NCI-H510A treated with DMSO at 0.1 percent for 48 hours (cell line): ENCODE data around the gene APLNR.

Experiments
- DNase-seq: peaks from one replicate; lab custom pipeline; 2025; lab: John Stamatoyannopoulos, UW

Gene APLNR

GRCh38 chr11:57217053-57217452, 20.0 kb downstream of the APLNR start:
- DNase-seq, result no peak

GRCh38 chr11:57216463-57216862, 20.6 kb downstream of the APLNR start:
- DNase-seq, result no peak

- DNase-seq, result no peak
Measured at GRCh38 chr11:57214494-57214893, 22.6 kb downstream of the APLNR start.

GRCh38 chr11:57214098-57214417, 23.0 kb downstream of the APLNR start:
- no peak for DNase-seq

- no peak for DNase-seq
Measured at GRCh38 chr11:57213342-57214097, 23.5 kb downstream of the APLNR start.

GRCh38 chr11:57210781-57211180, 26.3 kb downstream of the APLNR start:
- no peak for DNase-seq

GRCh38 chr11:57207168-57207567, 29.9 kb downstream of the APLNR start:
- DNase-seq, result no peak

- DNase-seq, result no peak
Measured at GRCh38 chr11:57205041-57205641, 31.9 kb downstream of the APLNR start.

GRCh38 chr11:57203882-57204480, 33.1 kb downstream of the APLNR start:
- DNase-seq, result no peak

- DNase-seq, result no peak
Measured at GRCh38 chr11:57203359-57203758, 33.7 kb downstream of the APLNR start.

- no peak for DNase-seq
Measured at GRCh38 chr11:57202281-57202680, 34.8 kb downstream of the APLNR start.

- DNase-seq, result no peak
Measured at GRCh38 chr11:57200917-57201316, 36.1 kb downstream of the APLNR start.

GRCh38 chr11:57199330-57199729, 37.7 kb downstream of the APLNR start:
- DNase-seq, result no peak

GRCh38 chr11:57197762-57198161, 39.3 kb downstream of the APLNR start:
- DNase-seq, result no peak

GRCh38 chr11:57196596-57196995, 40.5 kb downstream of the APLNR start:
- no peak for DNase-seq

- no peak for DNase-seq
Measured at GRCh38 chr11:57192316-57192715, 44.7 kb downstream of the APLNR start.

- DNase-seq, result no peak
Measured at GRCh38 chr11:57191311-57192219, 45.5 kb downstream of the APLNR start.

GRCh38 chr11:57190548-57190947, 46.5 kb downstream of the APLNR start:
- no peak for DNase-seq
